Pulmonary artery endothelial cell (primary cell): Measurements from ENCODE around the gene ACADL. TPM values are rescaled to one million over a fixed set of nuclear protein-coding genes. Genes with fewer than 3 reads are reported as not detected.

ENCODE experiments used
- DNase-seq: peaks from one replicate; pipeline ENCODE4 v3.0.0-alpha.2; 2011; ENCODE audit warnings: low read depth, low spot score
- total RNA-seq: library from RNA; depleted of rRNA; stranded (reverse); fragments of >200 nt; gene quantifications from 2 replicates; pipeline ENCODE4 v1.2.3, GENCODE V29; 2014

Gene ACADL
- total RNA-seq, result not detected in 2 replicates

DNA sequence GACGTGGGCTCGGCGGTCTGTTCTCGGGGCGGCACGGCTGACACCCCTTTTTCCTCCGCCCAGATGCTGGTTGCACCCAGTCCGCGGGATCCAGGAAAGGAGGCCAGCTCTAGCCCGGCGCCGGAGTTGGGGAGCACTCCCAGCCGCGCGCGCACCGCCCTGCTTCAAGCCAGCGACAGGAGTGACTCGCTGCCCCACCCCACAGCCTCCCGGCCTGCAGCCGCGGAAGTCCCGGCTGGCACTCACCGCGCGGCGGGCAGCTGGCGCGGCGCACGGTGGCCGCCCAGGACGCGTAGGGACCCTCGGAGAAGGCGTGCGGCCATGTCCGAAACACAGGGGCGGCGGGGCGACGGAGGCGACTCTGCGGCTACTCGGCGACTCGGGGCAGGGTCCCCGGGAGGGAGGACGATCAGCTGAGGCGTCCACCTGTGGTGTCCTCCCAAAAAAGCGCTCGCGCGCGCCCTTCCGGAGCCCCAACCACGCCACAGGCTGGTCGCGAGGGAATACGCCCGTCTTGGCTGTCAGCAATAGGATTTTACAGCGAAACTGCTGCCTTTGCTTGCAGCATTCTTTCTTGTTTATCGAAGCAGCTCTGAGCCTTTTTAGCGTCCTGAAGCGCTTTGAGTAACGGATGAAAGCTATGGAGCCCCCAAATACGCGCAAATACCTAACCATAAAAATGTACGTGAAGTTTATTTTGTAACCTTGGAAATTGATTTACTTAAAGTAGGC lies at the start of gene ACADL:
ACADL (minus strand) TSS at position 507 of the 732 bp plus-strand sequence; CDS start at position 323, 184 bp downstream.
- no peak for DNase-seq

DNA sequence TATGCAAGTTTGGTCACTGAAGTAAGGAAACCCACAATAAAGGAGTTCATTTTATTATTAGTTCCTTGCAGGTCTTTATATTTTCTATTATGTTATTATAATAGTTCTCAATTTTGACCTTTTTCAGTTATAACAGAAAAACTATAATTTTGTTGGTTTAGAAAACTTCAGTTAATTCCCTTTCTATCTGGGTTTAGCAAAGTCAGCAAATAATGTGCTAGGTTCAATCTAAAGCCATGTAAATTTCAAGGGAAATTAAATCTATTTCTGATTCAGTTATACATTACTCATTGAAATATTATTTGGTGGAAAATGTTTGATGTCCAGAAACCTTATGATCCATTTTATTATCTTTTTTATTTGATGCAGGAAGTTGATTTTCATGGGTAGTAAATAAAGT lies 46.1 kb upstream of the ACADL start:
- no peak for DNase-seq

- no peak for DNase-seq
Observed at GRCh38 chr2:210269148-210269547, 43.9 kb upstream of the ACADL start.

DNA sequence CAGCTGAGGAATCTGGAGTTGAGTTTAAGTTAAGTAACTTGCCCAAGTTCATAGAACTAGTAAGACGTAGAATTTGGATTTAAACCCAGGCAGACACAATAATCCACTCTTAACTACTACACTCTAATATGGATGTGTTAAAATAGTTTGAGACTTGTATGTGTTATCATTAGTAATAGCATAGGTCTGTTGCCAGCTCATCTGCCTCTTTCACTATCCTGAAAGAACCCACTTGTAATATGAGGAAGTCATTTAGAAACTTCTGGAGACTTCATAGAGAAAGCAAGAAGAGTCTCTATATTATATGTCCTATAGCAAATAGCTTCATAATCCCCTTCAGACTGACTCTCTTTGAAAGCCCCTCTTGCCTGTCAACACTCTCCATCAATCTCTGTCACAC lies 43.0 kb upstream of the ACADL start:
- no peak for DNase-seq

DNA sequence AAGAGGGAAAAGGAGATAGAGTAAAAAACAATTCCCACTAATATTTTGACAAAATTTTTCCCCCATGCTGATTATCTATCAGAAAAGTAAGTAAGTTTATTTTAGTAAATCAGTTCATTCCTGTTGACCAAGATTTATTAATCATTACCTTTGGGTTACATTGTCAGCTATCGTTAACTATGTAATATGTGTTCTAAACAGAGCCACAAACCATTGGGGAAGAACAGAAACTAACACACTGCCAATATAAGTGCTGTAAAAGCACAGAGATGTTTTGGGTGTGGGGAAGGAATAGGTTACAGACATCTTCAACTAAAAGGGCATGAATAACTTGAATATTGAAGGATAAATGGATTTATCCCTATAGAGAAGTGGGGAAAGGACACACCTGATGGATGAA lies 42.5 kb upstream of the ACADL start:
- no peak for DNase-seq

GRCh38 chr2:210264282-210264681 lies 39.0 kb upstream of the ACADL start:
- no peak for DNase-seq

DNA sequence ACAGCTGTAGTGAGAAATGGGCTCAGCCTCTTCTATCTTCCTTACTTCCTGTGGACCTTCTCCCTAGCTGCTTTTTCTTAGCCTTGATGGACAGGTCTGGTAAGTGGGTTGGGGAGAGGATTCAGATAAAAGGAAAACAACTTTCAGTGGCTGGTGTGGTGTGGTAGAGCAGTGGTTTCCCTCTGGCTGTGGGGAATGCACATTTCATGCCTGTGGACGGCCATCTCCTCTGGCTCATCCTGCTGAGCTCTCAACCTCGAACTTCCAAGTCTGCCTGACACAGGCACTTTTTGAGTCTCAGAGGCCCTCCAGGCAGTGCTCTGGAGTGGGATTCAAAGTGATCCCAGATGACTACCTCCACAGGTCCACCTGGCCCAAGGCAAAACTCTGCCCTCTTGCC lies 38.6 kb upstream of the ACADL start:
- no peak for DNase-seq

GRCh38 chr2:210262036-210262435 lies 36.8 kb upstream of the ACADL start:
- DNase-seq, result no peak

- no peak for DNase-seq
Observed at GRCh38 chr2:210259687-210260086, 34.4 kb upstream of the ACADL start.

- no peak for DNase-seq
Observed at GRCh38 chr2:210252699-210253606, 27.7 kb upstream of the ACADL start.

DNA sequence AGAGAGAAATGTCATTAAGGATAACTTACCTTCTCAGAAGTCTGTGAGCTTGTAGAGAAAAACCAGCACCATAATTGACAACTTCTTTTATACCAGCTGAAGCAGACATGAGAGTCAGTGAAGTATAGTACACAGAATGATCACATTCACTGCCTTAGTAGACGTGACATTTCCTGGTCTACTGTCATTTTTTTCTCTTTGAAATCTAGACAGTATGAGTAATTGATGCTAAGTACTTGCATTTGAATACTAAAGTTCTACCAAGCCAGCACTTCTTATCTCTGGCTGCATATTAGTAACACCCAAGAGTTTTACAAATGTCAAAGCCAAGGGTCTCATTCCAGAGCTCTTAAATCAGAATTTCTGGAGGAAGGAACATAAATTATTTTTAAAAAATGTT lies 25.4 kb upstream of the ACADL start:
- no peak for DNase-seq

- DNase-seq, result no peak
Observed at GRCh38 chr2:210233487-210233886, 8.2 kb upstream of the ACADL start.

GRCh38 chr2:210230984-210231383 lies 5.7 kb upstream of the ACADL start:
- no peak for DNase-seq

DNA sequence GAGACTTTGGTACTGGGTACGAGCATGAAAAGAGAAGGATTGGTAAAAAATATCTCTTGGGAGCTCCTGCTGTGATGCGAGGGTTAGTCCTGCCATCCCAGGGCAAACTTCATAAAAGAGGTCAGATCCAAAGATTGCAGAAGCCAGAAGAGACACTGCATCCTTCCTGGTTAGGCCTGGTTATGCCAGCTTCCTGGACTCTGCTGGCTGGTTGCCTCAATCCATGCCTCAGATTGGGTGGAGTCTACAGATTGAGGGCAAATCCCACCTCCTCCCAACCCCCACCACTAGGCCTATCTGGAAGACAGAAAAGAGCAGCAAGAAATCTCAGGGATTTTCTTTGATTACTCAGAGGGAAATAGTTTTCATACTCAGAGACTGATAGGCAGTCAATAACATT lies 5.3 kb upstream of the ACADL start:
- no peak for DNase-seq

DNA sequence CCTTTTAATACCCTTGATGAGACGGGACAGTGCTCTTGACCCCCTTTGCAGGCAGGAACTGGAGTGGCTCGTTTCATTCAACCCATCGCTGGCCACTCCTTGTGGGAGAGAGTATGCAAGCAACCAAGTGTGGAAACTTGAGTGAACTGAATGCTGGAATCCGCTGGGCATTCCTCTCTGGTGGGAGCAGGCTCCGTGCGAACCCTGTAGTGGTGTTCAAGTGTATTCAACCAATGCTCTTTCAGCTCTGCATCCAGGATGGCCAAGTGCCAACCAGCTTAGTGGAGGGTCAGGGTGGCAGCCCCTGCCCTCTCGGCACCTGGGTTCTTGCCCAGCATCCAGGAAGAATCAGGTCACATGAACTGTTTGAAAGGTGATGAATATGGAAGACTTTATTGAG lies 3.3 kb upstream of the ACADL start:
- no peak for DNase-seq

- DNase-seq, result no peak
Observed at GRCh38 chr2:210227290-210228088, 2.2 kb upstream of the ACADL start.

GRCh38 chr2:210226223-210226622 lies 976 bp upstream of the ACADL start:
- no peak for DNase-seq

GRCh38 chr2:210224591-210224940 lies 681 bp downstream of the ACADL start:
- no peak for DNase-seq

- DNase-seq, result no peak
Observed at GRCh38 chr2:210215120-210215519, 10.1 kb downstream of the ACADL start.

GRCh38 chr2:210210185-210210584 lies 15.1 kb downstream of the ACADL start:
- no peak for DNase-seq

- DNase-seq, result no peak
Observed at GRCh38 chr2:210207929-210208328, 17.3 kb downstream of the ACADL start.

GRCh38 chr2:210203558-210203957 lies 21.7 kb downstream of the ACADL start:
- no peak for DNase-seq
